HG02938 (cell line): Measurements from ENCODE around the gene APCDD1L.

Experiments used
- ATAC-seq: cut with Tn5 transposase; IDR thresholded peaks from one replicate; pipeline ENCODE4 v1.9.1; 2021; ENCODE audit warnings: mild to moderate bottlenecking, moderate library complexity; ENCODE audit not compliant: unreplicated experiment

Gene APCDD1L

GRCh38 chr20:58467572-58468527 lies 47.3 kb downstream of the APCDD1L start:
- ATAC-seq = no peak

- ATAC-seq = no peak
Measured at GRCh38 chr20:58466729-58467571, 48.2 kb downstream of the APCDD1L start.

GRCh38 chr20:58466095-58466708 lies 49.0 kb downstream of the APCDD1L start:
- no peak for ATAC-seq

GRCh38 chr20:58464838-58465237 lies 50.4 kb downstream of the APCDD1L start:
- no peak for ATAC-seq

GRCh38 chr20:58463256-58463655 lies 51.9 kb downstream of the APCDD1L start:
- ATAC-seq = no peak

GRCh38 chr20:58461899-58462298 lies 53.3 kb downstream of the APCDD1L start:
- no peak for ATAC-seq

- ATAC-seq = no peak
Measured at GRCh38 chr20:58461104-58461503, 54.1 kb downstream of the APCDD1L start.

GRCh38 chr20:58459058-58459750 lies 56.0 kb downstream of the APCDD1L start:
- ATAC-seq = peak; percentile 13

GRCh38 chr20:58458342-58459057 lies 56.7 kb downstream of the APCDD1L start:
- peak; percentile 98 for ATAC-seq

GRCh38 chr20:58457083-58457695 lies 58.0 kb downstream of the APCDD1L start:
- no peak for ATAC-seq

- ATAC-seq = no peak
Measured at GRCh38 chr20:58454460-58454859, 60.7 kb downstream of the APCDD1L start.

GRCh38 chr20:58453391-58453790 lies 61.8 kb downstream of the APCDD1L start:
- no peak for ATAC-seq

- no peak for ATAC-seq
Measured at GRCh38 chr20:58452667-58453255, 62.4 kb downstream of the APCDD1L start.

- no peak for ATAC-seq
Measured at GRCh38 chr20:58450254-58450653, 64.9 kb downstream of the APCDD1L start.

- ATAC-seq = no peak
Measured at GRCh38 chr20:58449681-58450221, 65.4 kb downstream of the APCDD1L start.

GRCh38 chr20:58448958-58449357 lies 66.2 kb downstream of the APCDD1L start:
- no peak for ATAC-seq

- ATAC-seq = no peak
Measured at GRCh38 chr20:58447511-58448391, 67.4 kb downstream of the APCDD1L start.

GRCh38 chr20:58446960-58447265 lies 68.3 kb downstream of the APCDD1L start:
- ATAC-seq = no peak
